NT2/D1 (cell line): ENCODE data around the gene LAMA5.

Experiments used
- SUZ12 ChIP-seq: IDR thresholded peaks from 2 replicates; pipeline ENCODE4 v1.6.1; 2011; ENCODE audit not compliant: insufficient read length, insufficient read depth; ENCODE audit errors: extremely low read depth
- YY1 ChIP-seq: IDR thresholded peaks from 2 replicates; pipeline ENCODE4 v1.6.1; 2011; ENCODE audit not compliant: insufficient read length, insufficient read depth
- ZNF274 ChIP-seq: IDR thresholded peaks from 2 replicates; pipeline ENCODE4 v1.6.1; 2011; ENCODE audit warnings: mild to moderate bottlenecking, low read depth, low read length

- TF ChIP-seq YY1 (no peak), SUZ12 (no peak), ZNF274 (no peak)
Measured at GRCh38 chr20:62310757-62311121, 56.4 kb downstream of the LAMA5 start.
